Neuronal stem cell (in vitro differentiated cells): ENCODE data around the gene SORBS1.

ENCODE experiments used
- DNase-seq: peaks from one replicate; pipeline ENCODE4 v3.0.0-alpha.2; 2013; ENCODE audit warnings: low spot score
- H2AFZ ChIP-seq: one replicate; pipeline ENCODE4 v1.6.1; 2013; ENCODE audit warnings: mild to moderate bottlenecking, low read length, inconsistent platforms
- H2AK5ac ChIP-seq: 2 replicates; pipeline ENCODE4 v1.6.1; 2013; ENCODE audit warnings: low read depth, mild to moderate bottlenecking, inconsistent platforms, low read length, moderate library complexity, mixed read lengths
- H2BK120ac ChIP-seq: 2 replicates; pipeline ENCODE4 v1.6.1; 2013; ENCODE audit warnings: low read depth, mild to moderate bottlenecking, inconsistent platforms, low read length, moderate library complexity, mixed read lengths
- H2BK12ac ChIP-seq: one replicate; pipeline ENCODE4 v1.6.1; 2013; ENCODE audit warnings: low read length, inconsistent platforms
- H2BK15ac ChIP-seq: 2 replicates; pipeline ENCODE4 v1.6.1; 2013; ENCODE audit warnings: mild to moderate bottlenecking, low read length, inconsistent platforms, mixed read lengths
- H2BK5ac ChIP-seq: one replicate; pipeline ENCODE4 v1.6.1; 2013; ENCODE audit warnings: inconsistent platforms, mild to moderate bottlenecking, low read length, moderate library complexity
- H3K14ac ChIP-seq: one replicate; pipeline ENCODE4 v1.6.1; 2013; ENCODE audit warnings: low read length, inconsistent platforms
- H3K18ac ChIP-seq: 2 replicates; pipeline ENCODE4 v1.6.1; 2013; ENCODE audit warnings: low read length, inconsistent platforms
- H3K23ac ChIP-seq: 2 replicates; pipeline ENCODE4 v1.6.1; 2013; ENCODE audit warnings: low read depth, mild to moderate bottlenecking, mixed read lengths, low read length, inconsistent platforms; ENCODE audit not compliant: poor library complexity
- H3K27ac ChIP-seq: replicated peaks from 3 replicates; pipeline ENCODE4 v1.5.1; 2013; ENCODE audit warnings: low read length, inconsistent platforms
- H3K27me3 ChIP-seq, 3 experiments: 2 replicates each; pipeline ENCODE4 v1.6.1; 2013; ENCODE audit warnings: low read length in 3 of 3, mild to moderate bottlenecking in 2 of 3, inconsistent platforms in 1 of 3, low read depth in 1 of 3, mixed read lengths in 1 of 3, moderate library complexity in 1 of 3; ENCODE audit not compliant: control insufficient read depth in 3 of 3, insufficient read depth in 3 of 3
- H3K36me3 ChIP-seq, 2 donors: replicated peaks in 1 of 2; 2 replicates each; pipeline ENCODE4 v1.6.1; 2013; ENCODE audit warnings: low read length in 2 of 2; ENCODE audit not compliant: control insufficient read depth in 2 of 2, insufficient read depth in 2 of 2
- H3K4ac ChIP-seq: 2 replicates; pipeline ENCODE4 v1.6.1; 2013; ENCODE audit warnings: inconsistent platforms, mild to moderate bottlenecking, low read length, moderate library complexity
- H3K4me1 ChIP-seq, 2 donors: 1 replicate in 1 of 2; 2 replicates in 1 of 2; pipeline ENCODE4 v1.6.1; 2013; ENCODE audit warnings: low read length in 2 of 2, low read depth in 1 of 2; ENCODE audit not compliant: control insufficient read depth in 2 of 2, insufficient read depth in 1 of 2
- H3K4me2 ChIP-seq: one replicate; pipeline ENCODE4 v1.6.1; 2013; ENCODE audit warnings: mild to moderate bottlenecking, low read length, inconsistent platforms; ENCODE audit not compliant: insufficient read depth, poor library complexity, severe bottlenecking
- H3K4me3 ChIP-seq, 2 donors: 2 replicates each; pipeline ENCODE4 v1.5.1; 2013; ENCODE audit warnings: low read length in 2 of 2, mild to moderate bottlenecking in 2 of 2, inconsistent platforms in 1 of 2, moderate library complexity in 1 of 2
- H3K79me1 ChIP-seq: one replicate; pipeline ENCODE4 v1.6.1; 2013; ENCODE audit warnings: low read depth, mild to moderate bottlenecking, inconsistent platforms, low read length, moderate library complexity
- H3K9ac ChIP-seq: one replicate; pipeline ENCODE4 v1.6.1; 2013; ENCODE audit warnings: mild to moderate bottlenecking, low read depth, low read length, inconsistent platforms; ENCODE audit not compliant: poor library complexity
- H3K9me3 ChIP-seq, 2 donors: replicated peaks in 1 of 2; 2 replicates each; pipeline versions ENCODE3 to v1.6.1; 2013; ENCODE audit warnings: low read length in 2 of 2, mild to moderate bottlenecking in 2 of 2, inconsistent platforms in 1 of 2, low read depth in 1 of 2, mixed read lengths in 1 of 2, moderate library complexity in 1 of 2; ENCODE audit not compliant: control insufficient read depth in 2 of 2, insufficient read depth in 1 of 2
- H4K8ac ChIP-seq: one replicate; pipeline ENCODE4 v1.6.1; 2013; ENCODE audit warnings: low read depth, mild to moderate bottlenecking, inconsistent platforms, low read length, moderate library complexity
- H4K91ac ChIP-seq: one replicate; pipeline ENCODE4 v1.6.1; 2013; ENCODE audit warnings: low read length, low read depth, mild to moderate bottlenecking, inconsistent platforms; ENCODE audit not compliant: poor library complexity
- whole genome bisulfite sequencing, 2 donors: extraction: QIAGEN DNeasy Blood & Tissue Kit; methylation state at CpG; one replicate each; pipeline ENCODE4 v1.1.7; 2013; ENCODE audit warnings: missing lambda C conversion rate in 2 of 2, mixed read lengths in 1 of 2; ENCODE audit not compliant: insufficient read length in 2 of 2, insufficient replicate concordance in 1 of 2; ENCODE audit errors: extremely low coverage in 2 of 2; 5-methylcytosine and 5-hydroxymethylcytosine counted together

Gene SORBS1

DNA sequence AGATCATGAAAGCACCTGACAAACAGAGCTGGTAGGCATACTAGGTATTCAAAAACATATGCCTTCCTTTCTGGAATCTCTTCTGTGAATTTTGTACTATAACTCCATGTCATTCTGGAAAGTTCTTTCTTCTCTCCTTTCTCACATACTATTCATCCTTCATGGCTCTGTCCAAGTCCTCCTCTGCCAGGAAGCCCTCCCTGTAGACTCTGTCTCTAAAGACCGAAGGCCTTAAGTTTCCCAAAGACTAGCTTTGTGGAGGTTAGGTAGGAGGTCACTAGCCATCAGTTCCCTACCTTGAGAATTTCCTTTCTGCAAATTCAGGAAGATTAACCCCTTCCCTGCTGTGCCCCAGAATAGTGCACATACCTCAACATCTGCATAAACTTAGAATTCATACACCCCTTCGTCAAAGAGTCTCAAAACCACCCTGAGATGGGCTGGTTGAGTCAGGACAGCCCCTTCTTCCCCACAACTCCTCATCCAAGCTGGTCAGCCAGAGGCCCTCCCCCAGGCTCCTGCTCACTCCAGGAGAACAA, 20.6 kb downstream of the SORBS1 start:
- Histone ChIP-seq H3K4me1 (peaks cover 2 to 8% of the 10 kb centered on the region in 2 donors), H3K9ac (no peak overlapping the region), H2AK5ac (no peak overlapping the region), H2AFZ (no peak overlapping the region), H3K14ac (no peak overlapping the region), H3K4me2 (no peak overlapping the region), H3K18ac (no peak overlapping the region), H3K4me3 (peak overlapping the region in 1 of 2 donors; percentile 43), H3K79me1 (no peaks in the 10 kb centered on the region), H3K27me3 (no peaks in the 10 kb centered on the region), H3K4ac (no peak overlapping the region), H2BK12ac (no peak overlapping the region), H3K9me3 (no peaks in the 10 kb centered on the region), H4K91ac (no peak overlapping the region), H3K23ac (no peak overlapping the region), H2BK5ac (no peak overlapping the region), H4K8ac (no peak overlapping the region), H2BK15ac (no peak overlapping the region), H3K36me3 (no peaks in the 10 kb centered on the region), H2BK120ac (no peak overlapping the region), H3K27ac (no peak overlapping the region)
- WGBS, 2 donors: no CpG with 5 or more reads among the region's 2 CpGs
- no peak for DNase-seq

DNA sequence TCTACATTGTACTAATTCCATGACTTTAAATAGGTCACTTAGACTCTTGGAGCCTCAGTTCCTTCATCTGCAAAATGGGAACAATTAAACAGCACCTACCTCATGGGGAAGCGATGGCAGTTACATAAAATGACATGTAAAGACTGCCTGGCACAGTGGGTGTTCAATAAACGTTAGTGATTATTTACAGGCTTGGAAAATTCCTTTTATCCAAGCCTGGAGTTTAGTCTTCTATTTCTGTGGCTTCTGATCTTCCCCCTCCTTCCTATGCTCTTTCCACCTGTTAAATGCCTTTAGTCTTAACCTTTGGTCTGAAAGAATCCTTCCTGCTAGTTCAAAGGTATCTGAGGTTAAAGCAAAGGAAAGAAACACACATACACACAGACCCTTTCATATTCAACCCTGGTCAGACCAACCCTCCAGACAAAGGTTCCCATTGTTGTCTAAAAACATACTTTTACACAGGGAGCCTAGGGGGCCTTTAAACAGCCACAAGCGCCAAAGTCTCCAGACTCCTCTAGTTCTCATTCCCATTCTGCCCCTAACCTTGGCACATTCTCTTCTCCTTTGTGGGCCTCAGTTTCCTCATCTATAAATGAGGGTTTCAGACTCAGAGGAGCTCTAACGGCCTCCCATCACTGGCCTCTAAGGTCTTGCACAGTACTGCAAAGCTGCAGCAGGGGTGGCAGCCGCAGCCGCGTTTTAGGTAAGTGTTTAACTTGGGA, 21.4 kb downstream of the SORBS1 start:
- no peak for DNase-seq
- Histone ChIP-seq H2BK12ac (no peak overlapping the region), H3K27ac (no peak overlapping the region), H3K4ac (no peak overlapping the region), H3K18ac (no peak overlapping the region), H4K91ac (no peak overlapping the region), H3K9me3 (no peaks in the 10 kb centered on the region), H4K8ac (no peak overlapping the region), H3K14ac (no peak overlapping the region), H3K4me2 (no peak overlapping the region), H2AK5ac (no peak overlapping the region), H2AFZ (no peak overlapping the region), H3K9ac (no peak overlapping the region), H2BK15ac (no peak overlapping the region), H3K36me3 (no peaks in the 10 kb centered on the region), H3K79me1 (no peaks in the 10 kb centered on the region), H2BK120ac (no peak overlapping the region), H3K27me3 (no peaks in the 10 kb centered on the region), H3K23ac (no peak overlapping the region), H2BK5ac (no peak overlapping the region), H3K4me1 (peaks cover 2 to 8% of the 10 kb centered on the region in 2 donors), H3K4me3 (no peak overlapping the region)
- no CpG with 5 or more reads among the region's 7 CpGs for WGBS, 2 donors

DNA sequence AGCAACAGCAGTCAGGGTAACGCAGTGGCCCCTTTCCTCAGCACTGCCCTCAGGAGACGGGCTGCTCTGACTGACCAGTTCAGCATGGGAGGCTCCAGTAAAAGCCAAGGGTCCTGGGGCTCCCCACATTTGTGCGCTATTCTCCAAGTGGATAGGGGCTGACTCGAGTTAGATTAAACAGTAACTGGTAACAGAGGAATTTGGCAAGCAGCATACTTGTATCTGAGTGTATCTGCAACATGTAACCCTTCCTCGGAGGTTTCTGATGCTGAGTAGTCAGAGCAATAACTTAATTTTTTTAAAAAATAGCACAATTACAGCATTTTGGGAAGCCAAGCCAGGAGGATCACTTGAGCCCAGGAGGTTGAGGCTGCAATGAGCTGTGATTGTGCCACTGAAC, 22.8 kb downstream of the SORBS1 start:
- no peaks in the 10 kb centered on the region for H3K9me3 ChIP-seq
- H2AK5ac ChIP-seq: no peak overlapping the region
- H3K27me3 ChIP-seq: no peaks in the 10 kb centered on the region
- H3K36me3 ChIP-seq: no peaks in the 10 kb centered on the region
- H3K4me2 ChIP-seq: no peak overlapping the region
- peak overlapping the region in 1 of 2 donors; percentile 13 for H3K4me3 ChIP-seq
- H4K8ac ChIP-seq: no peak overlapping the region
- no peak overlapping the region for H3K9ac ChIP-seq
- no peak overlapping the region for H3K18ac ChIP-seq
- H2AFZ ChIP-seq: no peak overlapping the region
- no peak overlapping the region for H3K14ac ChIP-seq
- H3K79me1 ChIP-seq: no peaks in the 10 kb centered on the region
- no peak overlapping the region for H3K27ac ChIP-seq
- no CpG with 5 or more reads among the region's 5 CpGs for WGBS, 2 donors
- no peak for DNase-seq
- H3K23ac ChIP-seq: no peak overlapping the region
- H2BK5ac ChIP-seq: no peak overlapping the region
- H3K4me1 ChIP-seq: peaks cover 2 to 8% of the 10 kb centered on the region in 2 donors
- no peak overlapping the region for H2BK15ac ChIP-seq
- H2BK12ac ChIP-seq: no peak overlapping the region
- no peak overlapping the region for H2BK120ac ChIP-seq
- H3K4ac ChIP-seq: no peak overlapping the region
- H4K91ac ChIP-seq: no peak overlapping the region

DNA sequence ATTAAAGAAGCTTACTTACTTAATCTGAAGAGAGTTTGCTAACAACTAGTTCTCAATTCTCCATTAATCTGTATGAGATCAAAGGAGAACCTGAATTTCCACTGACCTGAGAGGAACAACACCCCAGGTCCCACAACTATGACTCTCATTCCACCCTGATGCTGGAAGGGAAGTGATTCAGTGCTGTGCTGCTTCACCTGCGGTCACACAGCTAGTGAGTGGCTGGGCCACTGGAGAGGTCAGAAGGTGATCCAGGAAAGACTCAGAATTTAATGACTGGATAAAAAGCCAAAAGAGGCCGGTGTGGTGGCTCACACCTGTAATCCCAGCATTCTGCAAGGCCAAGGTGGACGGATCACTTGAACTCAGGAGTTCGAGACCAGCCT, 23.6 kb downstream of the SORBS1 start:
- Histone ChIP-seq H3K18ac (no peak overlapping the region), H3K27me3 (no peaks in the 10 kb centered on the region), H2AFZ (no peak overlapping the region), H3K79me1 (no peaks in the 10 kb centered on the region), H3K9me3 (no peaks in the 10 kb centered on the region), H4K91ac (no peak overlapping the region), H2BK5ac (no peak overlapping the region), H3K4me1 (peaks cover 2 to 8% of the 10 kb centered on the region in 2 donors), H4K8ac (no peak overlapping the region), H2BK12ac (no peak overlapping the region), H3K4me2 (no peak overlapping the region), H3K14ac (no peak overlapping the region), H2AK5ac (no peak overlapping the region), H3K36me3 (no peaks in the 10 kb centered on the region), H2BK120ac (no peak overlapping the region), H3K9ac (no peak overlapping the region), H3K4me3 (no peak overlapping the region), H2BK15ac (no peak overlapping the region), H3K23ac (no peak overlapping the region), H3K4ac (no peak overlapping the region), H3K27ac (no peak overlapping the region)
- no CpG with 5 or more reads among the region's 4 CpGs for WGBS, 2 donors
- no peak for DNase-seq
